HG02943 (cell line): ENCODE measurements around the gene SULT1E1.
A peak's percentile ranks its signal among the peaks of the same experiment; 100 is the strongest.
"Not testable (repeated sequence)": the region's sequence is repeated elsewhere in the genome, so short reads cannot be mapped to it uniquely, and the experiment has no call there.

ENCODE experiments used
- ATAC-seq: cut with Tn5 transposase; IDR thresholded peaks from one replicate; pipeline ENCODE4 v1.9.1; 2021; ENCODE audit warnings: mild to moderate bottlenecking, low read depth, moderate library complexity; ENCODE audit not compliant: unreplicated experiment

The SULT1E1 gene

DNA sequence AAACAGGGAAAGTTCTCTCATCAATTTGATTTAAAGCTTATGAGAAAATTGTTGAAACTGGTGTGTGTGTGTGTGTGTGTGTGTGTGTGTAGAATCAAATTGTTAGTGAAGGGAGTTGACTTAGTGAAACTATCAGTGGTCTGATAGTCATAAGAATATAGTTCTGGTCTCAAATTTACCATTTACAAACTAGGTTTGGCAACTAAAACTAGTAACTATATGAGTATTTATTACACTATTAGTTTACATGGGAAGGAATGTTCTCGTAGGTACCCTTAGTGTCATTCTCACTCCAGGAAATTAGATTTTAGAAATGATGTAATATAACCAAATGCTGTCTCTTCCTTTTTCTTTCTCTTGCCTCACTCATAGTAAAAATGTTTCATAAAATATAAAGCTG, 11.9 kb downstream of the SULT1E1 start:
- no peak for ATAC-seq

DNA sequence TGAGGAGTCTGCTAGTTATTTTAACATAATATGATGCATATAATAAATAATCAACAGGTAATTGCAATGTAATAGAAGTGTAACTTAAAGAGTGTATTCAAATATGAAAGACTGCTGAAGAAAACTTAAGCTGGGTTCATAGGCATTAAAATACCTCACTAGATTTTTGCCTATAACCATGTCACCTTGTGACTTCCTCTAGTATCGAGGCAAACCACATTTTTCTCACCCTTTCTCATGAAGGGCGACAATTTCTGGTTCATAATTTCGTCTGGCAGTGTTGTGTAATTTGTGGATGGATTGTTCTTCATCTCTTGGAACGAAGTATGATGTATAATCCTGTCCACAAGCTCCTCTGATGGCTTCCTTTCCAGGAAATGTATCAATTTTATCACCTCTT, 16.0 kb downstream of the SULT1E1 start:
- peak; percentile 57 for ATAC-seq

DNA sequence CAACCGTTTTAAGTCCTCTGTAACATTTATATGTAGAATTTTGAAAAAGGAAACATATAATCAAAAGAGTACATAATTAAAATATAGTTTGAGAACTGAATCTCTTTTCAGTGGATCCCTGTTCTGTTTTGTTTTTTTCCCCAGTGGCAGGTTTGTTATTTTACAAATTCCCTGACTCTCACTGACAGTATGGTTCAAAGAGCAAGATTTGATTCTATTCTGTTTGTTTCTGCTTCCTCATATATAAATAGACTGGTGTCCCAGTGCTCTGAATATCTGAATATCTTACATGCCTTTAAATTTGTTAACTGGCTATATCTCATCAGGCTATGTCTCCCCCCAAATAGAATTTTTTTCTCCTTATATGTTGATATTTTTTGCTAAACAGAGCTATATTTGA, 16.6 kb downstream of the SULT1E1 start:
- no peak for ATAC-seq

DNA sequence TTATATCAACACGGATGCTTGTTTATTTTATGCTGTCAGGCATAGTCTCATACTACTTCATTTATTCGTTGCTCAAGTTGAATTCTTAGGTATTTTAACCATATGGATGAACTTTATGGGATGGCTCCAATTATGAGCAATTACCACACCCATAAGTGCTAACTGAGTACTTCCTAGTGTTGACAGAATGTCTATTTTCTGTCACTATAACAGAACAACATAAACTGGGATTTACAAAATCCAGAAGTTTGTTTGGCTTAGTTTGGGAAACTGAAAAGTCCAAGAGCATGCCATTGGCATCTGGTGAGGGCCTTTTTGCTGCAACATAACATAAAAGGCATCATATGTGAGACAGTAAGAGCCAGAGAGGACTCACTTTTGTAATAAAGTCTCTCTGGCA, 21.0 kb downstream of the SULT1E1 start:
- no peak for ATAC-seq

DNA sequence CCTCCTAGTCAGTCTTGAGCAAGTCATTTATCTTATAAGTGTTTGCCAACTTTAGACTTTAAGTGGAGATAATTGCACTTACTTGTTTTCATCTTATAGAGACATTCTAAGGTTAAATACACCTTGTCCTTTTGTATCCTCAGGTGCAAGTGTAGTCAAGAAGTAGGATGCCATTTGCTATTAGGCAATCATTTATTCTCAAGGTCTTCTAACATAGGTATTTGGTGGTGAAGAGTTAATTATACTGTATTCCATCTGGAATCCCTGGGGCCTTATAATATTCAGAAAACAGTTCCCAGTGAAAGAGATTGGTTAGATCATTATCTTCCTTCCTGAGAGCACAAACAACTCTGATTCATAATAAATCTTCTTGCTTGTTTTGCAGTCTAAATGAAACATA, 23.7 kb downstream of the SULT1E1 start:
- no peak for ATAC-seq

DNA sequence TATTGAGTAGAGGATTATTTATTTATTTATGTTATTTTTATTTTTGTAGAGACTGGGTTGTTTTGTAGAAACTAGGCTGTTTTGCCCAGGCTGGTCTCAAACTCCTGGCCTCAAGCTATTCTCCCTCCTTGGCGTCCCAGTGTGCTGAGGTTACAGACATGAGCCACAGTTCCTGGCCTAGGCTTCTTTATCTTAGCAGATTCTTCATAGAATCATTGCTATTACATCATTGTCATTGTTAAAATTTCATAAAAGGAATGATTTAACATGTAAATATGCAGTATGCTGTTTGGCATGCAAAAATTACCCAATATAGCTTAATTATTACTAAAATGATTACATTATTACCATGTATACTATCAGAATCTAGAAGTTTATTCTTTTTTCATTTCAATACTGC, 24.2 kb downstream of the SULT1E1 start:
- ATAC-seq: no peak

DNA sequence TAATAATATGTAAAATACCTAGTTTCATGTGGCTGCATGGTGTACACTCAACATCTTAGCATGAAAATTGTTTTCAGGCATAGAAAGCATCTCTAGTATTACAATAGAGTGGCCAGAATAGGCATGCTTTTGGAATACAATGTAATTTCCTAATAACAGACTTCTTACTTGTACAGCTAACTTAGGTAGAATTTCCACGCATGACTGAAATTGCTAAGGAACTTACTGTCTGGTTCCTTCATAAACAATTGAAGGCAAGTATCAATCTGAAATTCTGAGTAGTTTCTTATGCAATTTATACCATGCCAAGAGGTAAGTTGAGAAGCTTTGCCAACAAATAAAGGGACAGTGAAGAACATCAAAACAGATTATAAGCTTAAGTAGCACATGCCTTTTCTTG, 26.7 kb downstream of the SULT1E1 start:
- no peak for ATAC-seq

DNA sequence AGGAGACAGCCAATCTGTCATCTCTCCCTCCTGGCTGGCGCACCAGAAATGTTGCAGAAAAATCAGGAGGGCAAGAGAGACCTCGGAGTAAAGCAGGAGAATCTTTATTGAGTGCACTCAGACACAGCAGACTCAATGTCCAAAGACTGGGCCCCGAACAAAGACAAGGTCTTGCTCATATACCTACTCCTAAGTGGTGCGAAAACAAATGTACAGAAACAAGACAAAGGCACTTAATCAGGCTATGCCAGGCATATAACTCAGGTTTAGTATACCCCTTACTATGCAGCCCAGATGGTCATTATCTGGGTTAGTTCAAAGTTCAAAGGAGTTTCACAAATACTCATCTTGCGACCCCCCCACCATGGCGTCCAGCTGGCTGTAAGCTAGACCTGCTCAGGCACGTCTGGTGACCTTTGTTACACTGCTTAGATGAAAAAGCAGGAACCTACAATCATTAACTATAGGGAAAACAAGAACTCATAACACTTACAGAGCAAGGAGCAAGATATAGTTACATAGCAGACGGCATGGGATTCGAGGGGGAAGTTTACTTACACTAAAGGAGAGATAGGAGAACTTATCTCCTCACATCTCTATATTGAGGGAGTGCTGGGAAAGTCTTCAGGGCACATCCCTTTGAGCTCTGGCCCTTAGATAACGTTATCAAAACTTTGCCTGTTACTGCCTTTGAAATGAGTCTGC, 27.5 kb downstream of the SULT1E1 start:
- ATAC-seq: peak; percentile 47

DNA sequence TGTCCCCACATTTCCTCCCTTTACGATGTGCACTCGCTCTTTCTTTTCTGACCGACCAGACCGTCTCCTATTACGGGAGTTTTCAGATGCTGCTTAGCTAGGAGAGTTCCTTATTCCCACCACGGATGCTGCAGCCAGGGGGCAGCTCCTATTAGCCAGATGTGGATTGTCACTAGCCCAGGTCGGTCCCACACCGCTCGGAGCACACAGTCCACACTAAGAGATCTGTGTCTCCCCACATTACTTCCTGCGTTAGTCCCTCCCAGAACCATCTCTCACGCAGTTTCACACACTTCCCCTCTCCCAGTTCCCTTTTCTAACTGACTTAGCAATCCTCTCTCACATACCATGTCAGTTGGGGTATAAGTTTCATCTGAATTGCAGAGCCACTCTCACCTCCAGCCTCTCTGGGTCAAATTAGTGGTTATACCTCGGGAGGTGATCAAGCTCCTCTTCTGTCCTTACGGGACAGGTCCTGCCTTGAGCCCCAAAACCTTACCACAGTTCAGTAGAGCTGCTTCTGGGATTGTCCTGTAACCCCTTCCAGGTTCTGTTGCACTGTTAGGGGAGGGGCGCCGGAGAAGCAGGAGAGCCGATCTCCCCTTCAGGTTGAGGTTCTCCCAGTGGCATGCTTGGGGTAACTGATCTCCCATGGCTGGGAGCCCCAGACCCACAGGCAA, 28.2 kb downstream of the SULT1E1 start:
- peak; percentile 88 for ATAC-seq

DNA sequence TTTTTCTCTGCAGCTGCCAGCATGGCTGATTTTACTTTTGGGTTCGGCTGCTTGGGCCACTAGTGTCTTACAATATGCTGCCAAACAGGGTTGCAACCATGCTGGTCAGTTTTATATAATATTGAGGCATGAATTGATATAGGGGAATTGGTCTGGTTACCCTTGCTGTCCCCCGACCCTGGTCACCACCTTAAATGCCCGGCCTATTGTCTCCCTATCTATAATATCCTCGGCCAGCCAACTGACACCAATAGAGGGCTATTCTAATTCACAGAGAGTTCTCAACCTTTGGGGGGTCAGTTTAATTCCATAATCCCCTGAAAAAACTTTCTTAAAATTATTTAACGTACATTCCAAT, 28.7 kb downstream of the SULT1E1 start:
- no peak for ATAC-seq

DNA sequence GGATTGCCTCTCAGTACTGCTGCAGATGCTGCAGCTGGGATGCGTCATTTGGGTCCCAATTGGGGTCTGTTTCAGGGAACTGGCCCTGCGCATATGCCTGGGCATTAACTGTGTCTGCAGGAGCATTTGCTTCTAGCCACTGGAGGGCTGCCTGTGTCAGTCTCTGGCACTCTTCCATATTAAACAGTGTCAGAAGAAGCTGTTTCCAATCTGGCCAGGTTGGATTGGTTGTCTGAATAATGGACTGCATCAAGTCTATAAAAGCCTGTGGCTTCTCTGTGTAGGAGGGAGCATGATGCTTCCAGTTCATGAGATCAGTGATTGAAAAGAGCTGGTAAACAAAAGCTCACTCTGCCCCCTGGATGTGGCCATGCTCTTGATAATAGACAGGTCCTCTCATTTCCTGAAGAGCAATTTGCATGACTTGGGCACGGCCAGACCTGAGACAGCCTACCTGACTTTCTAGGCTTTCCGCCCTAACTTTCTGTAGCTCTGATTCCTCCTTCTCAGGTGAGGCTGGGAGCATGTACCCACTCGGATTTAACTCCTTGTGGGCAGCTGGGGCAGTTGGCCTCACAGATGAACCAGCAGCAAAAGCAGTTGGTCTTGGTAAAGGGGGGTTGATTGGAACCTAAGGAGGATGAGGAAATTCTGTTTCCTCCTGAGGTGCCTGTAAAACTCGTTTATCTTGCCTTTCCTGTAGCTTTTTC, 29.2 kb downstream of the SULT1E1 start:
- ATAC-seq: peak; percentile 39

DNA sequence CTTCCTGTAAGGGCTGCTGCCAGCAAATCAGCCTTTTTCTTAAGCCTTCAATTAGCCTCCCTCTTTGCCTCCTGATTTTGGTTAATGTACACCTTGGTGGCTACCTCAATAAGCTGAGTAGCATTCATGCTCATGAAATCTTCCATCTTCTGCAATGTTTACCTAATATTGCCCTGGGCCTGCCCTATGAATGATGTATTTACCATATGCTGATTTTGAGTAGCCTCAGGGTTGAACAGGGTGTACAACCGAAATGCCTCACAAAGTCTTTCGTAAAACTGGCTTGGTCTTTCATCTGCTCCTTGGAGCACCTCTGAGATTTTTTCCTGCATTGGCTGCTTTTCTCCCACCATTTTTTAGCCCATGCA, 29.8 kb downstream of the SULT1E1 start:
- ATAC-seq: no peak

DNA sequence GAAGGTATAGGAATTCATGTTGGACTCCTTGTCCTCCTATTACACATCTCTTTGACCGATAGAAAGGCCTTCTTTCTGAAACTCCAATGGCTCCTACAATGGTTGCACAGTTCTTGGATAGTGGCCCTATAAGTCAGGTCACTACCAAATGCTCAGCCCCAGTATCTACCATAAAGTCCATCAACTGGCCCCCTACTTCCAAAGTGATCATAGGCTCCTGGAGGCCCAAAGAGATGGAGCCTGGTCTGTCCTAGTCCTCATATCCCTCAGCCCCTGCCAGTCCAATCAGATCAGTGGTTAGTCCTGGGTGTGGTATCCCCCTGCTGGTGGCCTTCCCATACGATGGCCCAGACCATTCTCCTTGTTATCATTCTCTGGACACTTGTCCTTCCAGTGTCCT, 30.3 kb downstream of the SULT1E1 start:
- ATAC-seq: no peak

DNA sequence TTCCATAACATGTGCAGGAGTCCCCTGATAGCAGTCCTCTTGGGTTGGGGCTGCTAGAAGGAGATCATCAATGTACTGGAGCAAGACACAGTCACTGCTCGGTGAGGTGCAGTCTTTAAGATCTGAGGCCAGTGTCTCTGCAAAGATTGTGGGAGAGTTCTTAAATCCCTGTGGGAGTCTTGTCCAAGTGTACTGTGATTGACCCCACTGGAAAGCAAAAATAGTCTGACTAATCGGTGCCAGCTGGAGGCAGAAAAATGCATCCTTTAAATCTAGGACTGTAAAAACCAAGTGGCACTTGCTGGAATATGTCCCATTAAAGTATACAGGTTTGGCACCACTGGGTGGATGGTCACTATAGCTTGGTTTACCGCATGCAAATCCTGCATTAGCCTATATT, 31.1 kb downstream of the SULT1E1 start:
- no peak for ATAC-seq

DNA sequence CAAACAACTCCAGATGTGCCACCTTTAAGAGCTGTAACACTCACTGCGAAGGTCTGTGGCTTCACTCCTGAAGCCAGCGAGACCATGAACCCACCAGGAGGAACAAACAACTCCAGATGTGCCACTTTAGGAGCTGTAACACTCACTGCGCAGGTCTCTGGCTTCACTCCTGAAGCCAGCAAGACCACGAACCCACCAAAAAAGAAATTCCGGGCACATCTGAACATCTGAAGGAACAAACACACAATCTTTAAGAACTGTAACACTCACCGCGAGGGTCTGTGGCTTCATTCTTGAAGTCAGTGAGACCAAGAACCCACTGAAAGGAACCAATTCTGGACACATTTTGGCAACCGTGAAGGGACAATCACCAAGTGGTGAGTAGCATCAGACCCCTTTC, 34.9 kb downstream of the SULT1E1 start:
- not testable (repeated sequence) for ATAC-seq

DNA sequence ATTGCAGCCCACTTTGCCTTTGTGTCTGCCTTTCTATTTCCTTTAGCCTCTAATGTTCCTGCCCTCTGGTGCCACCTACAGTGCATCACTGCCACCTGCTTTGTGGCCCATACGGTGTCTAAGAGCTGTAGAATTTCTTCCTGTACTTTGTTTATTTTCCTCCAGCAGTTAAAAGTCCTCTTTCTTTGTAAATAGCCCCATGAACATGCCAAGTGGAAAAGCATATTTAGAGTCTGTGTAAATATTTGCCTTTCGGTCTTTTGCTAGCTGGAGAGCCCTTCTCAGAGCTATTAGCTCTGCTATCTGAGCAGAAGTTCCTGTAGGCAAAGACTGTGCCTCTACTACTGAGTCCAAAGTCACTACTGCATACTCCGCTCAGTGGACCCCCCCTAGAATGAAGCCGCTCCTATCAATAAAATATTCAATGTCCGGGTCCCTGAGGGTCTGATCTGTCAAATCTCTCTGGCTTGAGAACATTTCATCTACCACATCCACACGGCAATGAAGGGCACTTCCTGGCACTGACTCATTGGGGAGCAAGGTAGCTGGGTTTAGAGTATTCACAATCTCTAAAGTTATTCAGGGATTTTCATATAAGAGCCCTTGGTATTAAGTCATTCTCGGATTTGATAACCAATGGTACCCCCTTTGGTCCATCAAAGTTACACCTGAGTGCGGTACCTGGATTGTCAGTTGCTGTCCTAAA, 36.3 kb downstream of the SULT1E1 start:
- peak; percentile 93 for ATAC-seq

DNA sequence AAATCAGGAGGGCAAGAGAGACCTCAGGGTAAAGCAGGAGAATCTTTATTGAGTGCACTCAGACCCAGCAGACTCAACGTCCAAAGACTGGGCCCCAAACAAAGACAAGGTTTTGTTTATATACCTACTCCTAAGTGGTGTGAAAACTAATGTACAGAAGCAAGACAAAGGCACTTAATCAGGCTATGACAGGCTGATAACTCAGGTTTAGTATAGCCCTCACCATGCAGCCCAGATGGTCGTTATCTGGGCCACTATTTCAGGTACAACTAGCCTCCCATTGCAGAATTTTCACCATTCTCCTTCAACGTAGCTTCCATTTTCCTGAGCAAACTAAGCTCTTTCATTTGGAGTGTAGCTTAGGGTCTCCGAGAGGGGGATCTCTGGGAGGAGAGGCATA, 36.9 kb downstream of the SULT1E1 start:
- ATAC-seq: no peak

DNA sequence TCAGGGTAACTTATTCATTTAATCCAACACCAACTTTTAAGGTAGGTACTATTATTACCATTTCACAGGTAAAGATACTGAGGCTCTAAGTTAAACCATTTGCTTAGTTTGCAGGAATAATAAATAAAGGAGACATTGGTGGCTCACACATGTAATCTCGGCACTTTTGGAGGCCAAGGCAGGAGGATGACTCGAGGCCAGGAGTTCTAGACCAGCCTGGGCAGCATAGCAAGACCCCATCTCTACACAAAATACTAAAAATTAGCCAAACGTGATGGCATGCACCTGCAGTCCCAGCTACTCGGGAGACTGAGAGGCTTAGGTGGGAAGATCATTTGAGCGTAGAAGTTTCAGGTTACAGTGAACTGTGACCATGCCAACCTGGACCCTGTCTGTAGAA, 37.7 kb downstream of the SULT1E1 start:
- no peak for ATAC-seq

DNA sequence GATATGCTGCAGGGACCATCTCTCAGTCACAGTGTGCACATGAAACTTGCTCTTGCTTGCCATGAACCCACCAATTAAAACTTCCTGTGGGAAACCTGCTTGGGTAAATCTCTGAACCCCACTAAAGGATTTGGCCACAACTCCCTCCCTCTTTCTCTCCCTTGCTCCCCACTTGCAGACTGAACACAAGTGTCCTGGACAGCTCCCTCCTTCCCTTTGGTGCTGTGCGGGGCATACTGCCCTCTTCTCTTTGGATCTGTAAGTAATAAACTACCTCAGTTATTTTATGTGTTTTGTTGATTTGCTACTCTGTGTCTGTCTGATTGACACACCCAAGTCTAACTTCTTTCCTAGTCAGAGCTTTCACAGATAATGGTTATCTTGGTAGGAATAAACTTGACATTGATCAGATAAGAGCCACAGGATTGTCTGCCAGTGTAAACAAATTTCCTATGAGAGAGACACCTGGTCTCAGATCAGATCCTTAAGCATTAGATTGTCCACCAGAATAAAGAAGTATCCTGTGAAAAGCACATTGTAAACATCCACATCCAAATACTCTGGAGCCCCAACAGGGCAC, 41.8 kb downstream of the SULT1E1 start:
- no peak for ATAC-seq

DNA sequence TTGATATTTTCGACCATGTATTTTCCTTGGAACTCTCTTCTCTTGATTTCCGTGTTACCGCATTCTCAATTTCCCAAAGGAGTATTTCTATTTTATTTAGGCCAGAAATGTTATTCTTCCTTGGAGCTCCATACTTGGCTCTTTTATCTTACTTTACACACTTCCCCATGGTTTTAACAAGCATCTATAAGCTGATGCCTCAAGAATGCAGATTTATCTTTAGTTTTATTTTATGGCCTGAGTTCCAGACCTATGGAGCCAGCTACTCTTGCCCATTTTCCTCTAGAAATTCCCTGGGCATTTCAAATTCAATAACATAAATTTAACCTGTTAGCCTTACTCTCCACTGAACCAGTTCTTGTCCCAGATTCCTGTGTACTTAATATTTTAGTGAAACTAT, 43.7 kb downstream of the SULT1E1 start:
- ATAC-seq: no peak

DNA sequence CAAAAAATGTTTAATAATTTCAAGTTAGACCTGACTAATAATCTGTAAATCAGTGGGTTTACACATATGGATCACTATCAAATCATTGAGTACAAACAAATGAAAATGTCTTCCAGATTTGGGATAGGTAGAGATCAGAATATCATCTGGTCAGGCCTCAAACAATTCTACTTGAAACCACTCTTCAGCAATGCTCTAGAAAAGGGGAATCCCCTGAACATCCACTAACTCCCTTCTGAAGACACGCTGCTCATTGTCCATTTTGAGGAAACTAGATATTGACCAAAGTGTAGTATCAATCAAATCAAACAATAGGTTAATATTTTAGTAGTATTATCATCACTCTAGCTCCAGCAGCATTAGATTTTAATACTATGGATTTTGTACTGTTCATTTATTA, 46.3 kb downstream of the SULT1E1 start:
- ATAC-seq: no peak
